Activated gamma-delta T cell (primary cell): ENCODE data around the gene CD84.
"Not testable (repeated sequence)": the region's sequence is repeated elsewhere in the genome, so short reads cannot be mapped to it uniquely, and the experiment has no call there.

Source experiments
- DNase-seq: peaks from one replicate; lab custom pipeline; 2025; lab: John Stamatoyannopoulos, UW

Gene CD84

DNA sequence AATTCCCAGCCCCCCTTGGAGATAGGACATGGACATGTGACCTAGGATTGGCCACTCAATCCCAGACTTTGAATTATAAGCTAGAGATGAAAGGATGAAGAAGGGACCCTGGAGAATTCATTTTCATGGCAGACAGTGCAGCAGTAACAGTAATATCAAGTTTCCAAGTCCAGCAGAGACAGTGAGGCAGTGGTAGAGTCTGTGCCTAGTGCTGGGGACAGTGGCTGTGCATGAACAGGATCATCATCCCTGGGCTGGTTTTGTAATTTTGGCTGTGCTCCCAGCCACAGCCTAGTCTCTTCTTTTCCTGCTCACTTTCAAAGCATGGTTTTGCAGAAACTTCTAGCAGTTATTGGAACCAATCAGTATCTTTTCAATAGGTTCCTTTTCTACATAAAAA, 29.6 kb upstream of the CD84 start:
- no peak for DNase-seq

DNA sequence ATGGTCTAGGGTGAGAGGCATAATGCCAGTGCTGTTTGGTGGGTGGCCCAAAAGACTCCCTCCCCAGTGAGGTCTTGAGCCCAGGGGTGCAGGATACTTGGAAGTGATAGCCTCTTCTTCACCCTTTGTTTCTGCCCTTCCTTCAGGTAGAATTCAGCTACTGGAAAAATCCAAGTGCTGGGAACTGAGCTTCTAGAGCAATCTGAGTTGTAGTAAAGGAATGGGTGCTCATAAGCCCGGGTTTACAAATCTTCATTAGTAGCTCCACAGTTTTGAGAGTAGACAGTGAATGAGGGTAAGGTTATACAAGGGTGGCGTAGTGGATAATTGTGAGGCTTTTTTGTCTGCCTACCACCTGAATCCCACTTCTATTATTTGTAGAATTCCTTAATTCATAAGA, 29.2 kb upstream of the CD84 start:
- DNase-seq = no peak

DNA sequence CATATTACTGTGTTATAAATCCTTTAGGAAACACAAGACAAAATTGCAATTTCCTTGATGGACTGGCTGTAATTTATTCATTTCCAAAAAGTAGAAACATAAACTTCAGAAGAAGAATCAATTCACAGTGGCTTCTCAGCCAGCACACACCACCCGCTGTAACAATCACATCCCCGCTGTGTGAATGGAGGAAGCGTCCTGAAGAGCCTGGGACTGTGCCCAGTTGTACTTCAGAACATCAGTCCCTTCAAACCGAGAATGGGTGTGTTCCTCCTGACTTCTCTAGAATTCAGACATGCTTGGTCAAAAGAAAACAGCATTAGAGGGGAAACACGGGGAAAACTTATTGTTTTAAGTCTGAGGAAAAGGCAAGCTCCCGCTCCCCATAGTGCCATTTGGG, 28.8 kb upstream of the CD84 start:
- no peak for DNase-seq

DNA sequence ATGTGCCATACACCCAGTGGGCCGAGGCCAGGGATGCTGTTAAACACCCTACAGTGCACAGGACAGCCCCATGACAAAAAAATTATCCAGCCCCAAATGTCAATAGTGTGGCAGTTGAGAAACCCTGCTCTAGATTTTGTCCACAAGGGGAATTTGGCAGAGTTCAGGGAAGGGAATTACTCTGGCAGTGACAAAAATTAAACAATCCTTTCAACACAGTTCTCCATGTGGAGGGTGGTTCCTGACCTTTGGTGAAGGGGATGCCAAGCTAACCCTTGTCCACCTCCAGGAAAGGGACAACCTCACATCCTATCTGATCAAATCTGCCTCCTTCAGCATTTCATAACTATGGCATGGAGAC, 28.4 kb upstream of the CD84 start:
- DNase-seq = no peak

DNA sequence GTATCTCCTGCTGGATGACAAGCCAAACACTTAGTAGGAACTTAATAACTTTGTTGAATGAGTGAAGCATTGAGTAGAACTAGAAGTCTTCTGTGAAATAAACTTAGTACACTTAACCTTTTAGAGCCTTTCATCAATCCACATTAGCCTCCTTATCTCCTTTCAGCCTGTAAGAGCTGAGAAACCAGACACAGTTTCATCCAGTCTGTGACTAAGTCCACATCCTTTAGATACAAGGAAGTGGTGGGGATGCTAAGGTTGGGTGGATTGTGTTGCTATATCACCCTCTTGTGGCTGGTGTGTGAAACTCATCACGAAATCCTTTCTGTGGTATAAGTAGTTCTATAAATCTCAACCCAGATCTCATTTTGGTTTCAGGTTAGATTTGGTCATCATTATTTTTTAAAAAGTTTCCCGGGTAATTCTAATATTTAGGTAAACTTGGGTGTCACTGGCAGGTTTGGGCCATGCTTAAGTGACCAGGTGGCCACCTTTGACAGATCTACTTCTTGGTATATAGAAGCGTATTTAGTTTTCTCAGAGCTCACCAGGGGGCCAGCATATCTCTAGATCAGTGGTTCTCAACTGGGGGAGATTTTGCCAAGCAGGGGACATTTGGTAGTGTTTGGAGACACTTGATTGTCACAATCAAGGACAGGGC, 27.8 kb upstream of the CD84 start:
- no peak for DNase-seq

DNA sequence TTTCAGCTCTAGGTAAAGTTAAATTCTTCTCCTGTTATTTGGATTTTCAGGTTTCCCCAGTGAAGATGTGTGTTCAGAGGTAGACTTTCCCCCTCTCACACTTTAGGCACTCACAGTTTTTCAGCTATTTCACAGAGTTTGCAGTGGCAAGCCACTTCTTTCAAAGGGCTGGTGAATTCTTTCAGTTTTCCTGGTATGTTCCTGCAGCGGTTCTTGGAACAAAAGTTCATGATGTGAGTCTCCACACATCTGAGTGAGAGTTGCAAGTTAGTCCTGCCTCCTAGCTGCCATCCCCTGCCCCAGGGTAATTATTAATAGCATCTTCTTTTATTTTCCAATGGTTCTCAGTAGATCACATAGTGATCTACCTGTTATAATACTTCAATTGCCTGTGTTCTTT, 27.3 kb upstream of the CD84 start:
- DNase-seq = no peak

DNA sequence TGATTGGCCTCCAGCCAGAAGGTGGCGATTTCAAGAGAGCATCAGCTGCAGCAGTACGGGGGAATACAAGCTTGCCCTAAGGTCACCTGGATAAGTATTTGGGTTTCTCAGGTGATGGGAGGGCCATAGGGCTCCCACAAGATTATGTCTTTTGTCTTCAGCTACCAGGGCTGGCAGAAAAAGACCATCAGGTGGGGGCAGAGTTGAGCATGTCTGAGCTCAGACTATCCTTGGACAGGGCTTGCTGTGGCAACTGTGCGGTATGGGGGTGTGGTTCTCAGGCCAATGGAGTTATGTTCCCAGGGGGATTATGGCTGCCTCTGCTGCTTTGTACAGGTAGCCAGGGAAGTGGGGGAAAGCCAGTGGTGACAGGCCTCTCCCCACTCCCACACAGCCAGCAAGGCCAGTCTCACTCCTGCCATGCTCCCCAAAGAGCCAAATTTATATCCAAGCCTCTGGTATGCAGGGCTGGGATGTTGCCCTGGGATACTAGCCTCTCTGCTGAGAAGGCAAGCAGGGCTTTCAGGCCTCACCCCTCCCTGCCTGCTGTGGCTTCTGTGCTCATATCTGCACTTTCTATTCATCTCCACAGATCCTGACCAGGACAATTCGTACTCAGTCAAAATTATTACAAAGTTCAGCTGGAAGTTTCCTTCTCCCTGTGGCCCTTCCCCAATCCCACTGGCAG, 26.6 kb upstream of the CD84 start:
- no peak for DNase-seq

DNA sequence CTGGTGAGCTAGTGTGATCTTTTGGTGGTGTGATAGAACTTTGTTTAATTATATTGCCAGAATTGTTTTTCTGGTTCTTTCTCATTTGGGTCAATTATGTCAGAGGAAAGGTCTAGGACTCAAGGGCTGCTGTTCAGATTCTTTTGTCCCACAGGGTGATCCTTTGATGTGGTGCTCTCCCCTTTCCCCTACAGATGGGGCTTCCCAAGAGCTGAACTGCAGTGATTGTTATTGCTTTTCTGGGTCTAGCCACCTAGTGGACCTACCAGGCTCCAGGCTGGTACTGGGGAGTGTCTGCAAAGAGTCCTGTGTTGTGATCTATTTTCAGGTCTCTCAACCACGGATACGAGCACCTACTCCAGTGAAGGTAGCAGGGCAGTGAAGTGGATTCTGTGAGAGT, 25.9 kb upstream of the CD84 start:
- DNase-seq = no peak

DNA sequence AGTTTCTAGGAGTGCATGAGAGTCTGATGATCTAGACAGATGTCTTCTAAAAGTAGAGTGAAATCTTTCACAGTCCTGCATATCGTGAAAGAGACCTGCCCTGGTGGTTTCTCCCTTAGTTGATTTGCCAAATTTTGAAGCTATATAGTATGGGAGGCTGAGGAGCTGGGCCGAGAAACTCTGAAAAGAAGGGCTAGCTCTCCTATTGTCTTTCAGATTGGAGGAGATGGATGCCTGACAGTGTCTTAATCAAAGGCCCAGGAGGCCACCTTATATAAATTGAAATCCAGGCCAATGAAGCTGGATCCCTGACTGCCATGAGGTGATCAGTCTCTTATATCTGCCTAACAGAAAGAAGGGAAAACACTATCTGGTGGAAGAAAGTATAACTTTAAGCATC, 18.4 kb upstream of the CD84 start:
- no peak for DNase-seq

DNA sequence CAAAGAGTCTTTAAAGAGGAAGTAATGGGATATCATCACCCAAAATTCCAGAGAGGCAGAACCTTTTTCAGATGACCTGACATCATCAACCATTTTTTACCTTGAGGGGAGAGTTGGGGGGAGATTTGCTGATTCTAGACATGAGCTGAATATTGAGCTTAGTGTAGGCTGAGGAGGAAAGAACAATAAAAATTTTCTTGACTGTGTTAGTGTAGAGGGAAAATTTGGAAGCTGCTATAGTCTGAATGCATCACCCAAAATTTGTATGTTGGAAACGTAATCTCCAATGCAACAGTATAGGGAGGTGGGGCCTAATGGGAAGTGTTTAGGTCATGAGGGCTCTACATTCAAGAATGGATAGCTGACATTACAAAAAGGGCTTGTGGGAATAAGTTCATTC, 17.8 kb upstream of the CD84 start:
- no peak for DNase-seq

DNA sequence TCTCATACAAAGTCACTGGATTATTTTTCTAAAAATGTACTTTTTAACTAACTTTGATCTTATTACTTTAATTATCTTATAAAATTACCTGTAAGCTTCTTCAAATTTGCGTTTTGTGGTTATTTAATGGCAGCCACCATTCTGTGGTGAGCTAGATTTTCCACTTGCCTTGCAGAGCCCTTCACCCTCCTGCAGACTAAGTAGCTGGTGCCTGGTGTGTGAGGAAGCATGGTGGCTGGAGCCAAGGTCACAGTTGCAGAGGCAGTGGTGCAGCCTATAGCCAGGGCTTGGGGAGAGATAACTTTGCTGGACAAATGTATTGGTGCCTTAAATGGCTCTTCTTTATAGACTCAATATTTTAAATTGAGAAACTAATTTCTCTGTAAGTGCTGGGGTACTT, 11.2 kb upstream of the CD84 start:
- DNase-seq = no peak

DNA sequence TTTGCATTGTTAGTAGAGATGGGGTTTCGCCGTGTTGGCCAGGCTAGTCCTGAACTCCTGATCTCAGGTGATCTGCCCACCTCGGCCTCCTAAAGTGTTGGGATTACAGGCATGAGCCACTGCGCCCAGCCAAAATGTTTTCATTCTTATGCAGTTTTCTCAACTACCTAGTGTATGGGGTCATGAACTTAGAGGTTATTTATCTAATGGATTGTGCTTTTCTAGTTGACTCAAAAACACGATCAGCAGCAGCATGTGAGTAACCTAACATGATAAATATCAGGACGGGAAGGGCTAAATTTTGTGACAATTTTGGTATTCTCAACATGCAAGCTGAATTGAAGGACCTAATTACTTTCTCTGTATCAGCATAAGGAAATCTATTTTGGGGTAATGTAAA, 9.2 kb upstream of the CD84 start:
- no peak for DNase-seq

DNA sequence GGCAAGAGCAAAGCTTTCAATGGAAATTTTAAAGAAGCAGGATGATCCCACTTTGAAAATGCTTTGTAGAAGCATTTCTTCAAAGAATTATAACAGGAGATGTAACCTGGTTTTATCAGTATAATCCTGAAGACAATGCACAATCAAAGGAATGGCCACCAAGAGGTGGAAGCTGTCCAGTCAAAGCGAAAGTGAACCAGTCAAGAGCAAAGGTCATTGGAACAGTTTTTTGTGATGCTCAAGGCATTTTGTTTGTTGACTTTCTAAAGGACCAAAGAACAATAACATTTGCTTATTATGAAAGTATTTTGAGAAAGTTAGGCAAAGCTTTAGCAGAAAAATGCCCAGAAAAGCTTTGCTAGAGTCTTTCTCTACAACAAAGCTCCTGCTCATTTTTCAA, 5.5 kb upstream of the CD84 start:
- no peak for DNase-seq

DNA sequence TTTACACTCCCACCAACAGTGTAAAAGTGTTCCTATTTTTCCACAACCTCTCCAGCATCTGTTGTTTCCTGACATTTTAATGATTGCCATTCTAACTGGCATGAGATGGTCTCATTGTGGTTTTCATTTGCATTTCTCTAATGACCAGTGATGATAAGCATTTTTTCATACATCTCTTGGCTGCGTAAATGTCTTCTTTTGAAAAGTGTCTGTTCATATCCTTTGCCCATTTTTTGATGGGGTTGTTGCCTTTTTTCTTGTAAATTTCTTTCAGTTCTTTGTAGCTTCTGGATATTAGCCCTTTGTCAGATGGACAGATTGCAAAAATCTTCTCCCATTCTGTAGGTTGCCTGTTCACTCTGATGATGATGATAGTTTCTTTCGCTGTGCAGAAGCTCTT, 3.7 kb upstream of the CD84 start:
- not testable (repeated sequence) for DNase-seq

DNA sequence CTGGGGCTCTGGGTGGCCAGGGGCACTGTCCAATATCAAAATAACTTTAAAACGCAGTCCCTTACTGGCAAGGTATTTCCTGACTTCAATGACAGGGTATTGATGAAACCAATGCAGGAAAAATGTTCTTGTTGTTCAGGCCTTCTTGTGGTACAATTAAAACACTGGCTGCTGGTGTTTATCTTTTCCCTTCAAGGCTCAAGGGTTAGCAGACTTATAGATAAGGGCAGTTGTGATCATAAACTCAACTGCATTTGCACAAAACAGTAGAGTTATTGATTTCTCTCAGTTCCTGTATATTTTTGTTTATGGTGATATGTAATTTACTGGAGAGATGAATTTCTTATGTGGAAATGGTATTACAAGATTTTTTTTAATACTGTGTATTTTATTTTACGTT, 2.7 kb upstream of the CD84 start:
- DNase-seq = no peak

DNA sequence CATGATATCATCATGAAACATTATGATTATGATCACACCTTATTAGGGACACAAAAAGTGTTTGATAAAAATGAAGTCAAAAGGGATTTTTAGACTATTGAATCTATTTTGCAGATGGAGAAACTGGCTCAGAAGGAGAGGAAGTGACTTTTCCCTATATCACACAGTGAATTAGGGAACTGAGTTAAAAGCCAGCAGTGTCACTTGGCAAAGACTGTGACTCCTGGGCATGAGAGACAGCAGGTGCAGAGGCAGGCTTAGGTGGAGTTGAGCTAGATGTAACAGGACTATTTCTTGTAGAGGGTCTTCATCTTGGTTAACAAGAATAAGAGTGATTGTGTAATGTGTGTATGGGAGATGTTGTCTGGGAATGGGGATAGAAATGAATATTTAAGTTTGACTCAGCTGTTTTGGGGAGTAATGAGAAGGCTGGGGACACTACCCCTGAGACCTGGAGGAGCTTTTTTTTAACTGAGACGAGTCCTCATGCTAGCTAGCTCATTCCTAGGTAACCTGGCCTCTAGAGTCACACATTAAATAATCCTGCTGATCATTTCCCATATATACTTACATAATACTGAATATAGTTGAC, 1.0 kb upstream of the CD84 start:
- DNase-seq = no peak

DNA sequence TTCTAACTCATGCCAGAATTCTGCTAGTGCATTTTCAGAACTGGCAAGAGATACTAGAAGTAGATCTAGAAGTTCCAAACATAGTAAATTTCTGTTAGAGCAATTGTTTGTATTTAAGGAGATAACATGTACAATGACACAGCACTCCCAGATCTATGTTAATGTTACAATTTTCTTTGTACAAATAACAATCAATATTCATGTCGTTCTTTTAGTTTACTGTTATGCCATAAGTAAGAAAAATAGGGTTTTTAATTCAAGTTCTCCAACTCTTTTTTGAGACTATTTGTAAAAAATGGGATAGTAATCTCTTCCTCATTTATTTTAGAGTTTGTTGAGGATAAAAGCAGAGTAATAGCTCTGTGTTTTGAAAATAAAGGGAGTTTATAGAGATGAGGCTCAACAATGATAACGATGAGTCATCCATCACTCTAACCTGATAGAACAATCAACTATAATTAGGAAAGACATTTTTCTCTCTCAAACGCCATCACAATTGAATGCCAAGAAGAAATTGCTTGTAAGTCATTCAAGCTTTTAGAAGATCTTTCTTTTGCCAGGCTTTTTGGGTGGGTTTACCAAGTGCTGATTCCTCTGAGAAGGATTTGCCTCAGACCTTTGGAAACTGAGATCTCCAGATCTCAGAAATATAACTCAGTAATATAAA, 638 bp downstream of the CD84 start:
- no peak for DNase-seq

DNA sequence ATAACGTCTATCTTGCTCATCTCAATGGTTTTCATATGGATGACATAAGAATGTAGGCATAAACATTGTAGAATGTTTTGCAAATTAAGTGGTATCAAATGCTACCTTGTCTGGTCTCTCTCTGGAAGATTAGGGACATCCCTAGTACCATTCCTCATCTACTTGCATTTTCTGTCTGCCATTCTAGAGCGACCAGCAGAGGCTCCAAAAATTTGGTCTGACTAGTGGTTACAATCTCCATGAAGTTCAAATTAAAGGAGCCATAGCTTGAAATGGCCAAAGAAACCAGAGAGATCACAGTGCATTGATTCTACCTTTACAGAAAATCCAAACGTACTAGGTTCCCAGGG, 1.1 kb downstream of the CD84 start:
- DNase-seq = no peak

DNA sequence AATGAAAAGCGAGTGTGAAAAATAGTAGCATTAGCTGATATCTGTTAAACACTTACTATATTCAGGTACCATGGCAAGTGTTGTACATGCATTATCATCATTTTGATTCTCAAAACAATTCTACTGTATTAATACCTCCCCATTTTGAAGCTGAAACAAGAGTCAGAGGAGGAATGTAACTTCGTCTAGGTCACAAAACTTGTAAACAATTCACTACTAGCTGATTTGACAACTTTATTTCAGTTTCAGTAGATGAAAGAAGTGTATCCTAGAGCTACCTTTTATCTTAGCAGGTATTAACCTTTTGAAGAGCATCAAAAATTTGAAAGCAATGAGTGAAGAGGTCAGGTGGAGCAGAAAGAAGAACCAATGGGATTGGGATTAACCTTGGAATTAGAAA, 1.6 kb downstream of the CD84 start:
- DNase-seq = no peak

DNA sequence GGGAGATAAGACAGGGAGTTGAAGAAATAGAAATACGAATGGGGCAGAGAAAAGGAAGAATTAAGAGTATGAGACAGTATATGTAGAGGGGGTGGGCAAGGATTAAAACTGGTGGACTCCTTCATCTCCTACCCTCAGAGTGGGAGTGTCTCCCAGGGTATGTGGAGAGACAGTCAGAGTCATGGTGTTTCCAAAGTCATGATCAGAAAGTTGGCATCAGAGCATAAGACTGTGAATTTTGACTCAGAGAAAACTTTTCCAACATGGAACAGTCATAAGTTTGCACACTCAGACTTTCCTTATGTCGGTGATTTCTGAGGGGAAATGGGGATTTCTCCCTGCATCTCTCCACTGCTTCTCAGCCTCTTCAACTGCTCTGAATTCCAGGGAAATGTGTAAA, 2.4 kb downstream of the CD84 start:
- no peak for DNase-seq

DNA sequence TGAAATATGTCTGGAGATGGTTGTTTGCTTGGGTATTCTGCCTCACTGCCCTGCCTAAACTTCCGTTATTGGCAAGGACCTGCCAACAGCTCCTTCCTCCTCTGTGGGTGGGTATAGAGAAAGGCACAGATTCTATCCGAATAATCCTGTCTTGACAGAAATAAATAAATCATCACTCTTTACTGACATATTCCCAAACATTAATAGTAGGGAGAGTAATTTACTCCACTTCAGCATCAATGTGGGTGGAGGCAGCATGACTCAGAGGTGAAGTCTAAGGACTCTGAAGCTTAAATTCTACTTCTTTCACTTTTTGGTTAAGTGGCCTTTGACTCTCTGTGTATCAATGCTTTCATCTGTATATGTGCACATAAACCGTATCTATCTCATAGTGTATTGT, 2.9 kb downstream of the CD84 start:
- DNase-seq = no peak

DNA sequence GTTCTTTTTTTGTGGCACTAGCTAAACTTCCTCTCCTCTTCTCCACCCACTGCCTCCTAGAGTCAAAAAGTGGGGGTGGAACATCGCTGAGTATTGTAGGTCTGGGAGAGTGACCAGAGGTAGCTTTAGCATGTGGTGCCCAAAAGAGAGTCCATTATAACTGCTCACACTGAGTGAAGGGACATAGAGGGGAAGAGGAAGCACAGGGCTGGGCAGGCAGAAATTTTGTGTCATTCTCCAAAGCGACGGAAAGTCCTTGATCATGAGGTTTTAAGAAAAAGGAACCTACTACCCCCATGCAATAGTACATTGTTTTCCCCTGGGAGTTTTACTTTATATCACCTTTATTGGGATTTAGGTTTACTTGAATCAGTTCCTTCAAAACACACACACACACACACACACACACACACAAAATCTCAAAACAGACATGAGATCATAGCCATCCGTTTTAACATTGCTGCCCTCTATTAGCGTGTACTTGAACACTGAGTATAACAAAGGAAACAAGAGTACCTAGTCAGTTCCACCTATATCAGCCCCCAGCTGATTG, 4.1 kb downstream of the CD84 start:
- no peak for DNase-seq

DNA sequence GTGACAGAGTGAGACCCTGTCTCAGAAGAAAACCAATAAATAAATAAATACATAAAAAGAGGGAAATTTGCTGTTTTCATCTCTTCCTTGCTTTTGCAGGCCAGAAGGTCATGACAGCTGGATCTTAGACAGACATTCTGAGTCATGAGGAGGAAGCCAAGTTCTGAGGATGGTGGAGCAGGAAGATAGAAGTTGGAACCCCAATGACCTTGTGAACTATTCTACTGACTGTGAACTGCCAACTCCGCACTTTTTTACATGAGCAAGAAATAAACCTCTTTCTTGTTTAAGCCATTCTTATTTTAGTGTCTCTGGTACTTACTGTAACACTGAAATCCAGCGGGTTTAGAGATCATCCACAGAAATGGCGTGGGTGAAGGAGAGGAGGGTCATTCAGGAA, 8.5 kb downstream of the CD84 start:
- DNase-seq = no peak
